HFF-Myc (cell line): ENCODE results near the gene PRDM16.

Experiments used
- DNase-seq: peaks from one replicate; pipeline ENCODE4 v3.0.0-alpha.2; 2011; ENCODE audit warnings: low read depth; ENCODE audit errors: extremely low read depth
- H3K4me3 ChIP-seq: replicated peaks from 2 replicates; pipeline ENCODE4 v1.5.1; 2011; ENCODE audit warnings: low read depth, mild to moderate bottlenecking, control low read depth, low read length
- TF ChIP-seq, protein P1 (sequence below): IDR thresholded peaks from 2 replicates; pipeline ENCODE4 v1.5.1; 2012; ENCODE audit warnings: mild to moderate bottlenecking, low read depth, low read length, control low read depth; ENCODE audit errors: missing control alignments

PRDM16 gene

DNA sequence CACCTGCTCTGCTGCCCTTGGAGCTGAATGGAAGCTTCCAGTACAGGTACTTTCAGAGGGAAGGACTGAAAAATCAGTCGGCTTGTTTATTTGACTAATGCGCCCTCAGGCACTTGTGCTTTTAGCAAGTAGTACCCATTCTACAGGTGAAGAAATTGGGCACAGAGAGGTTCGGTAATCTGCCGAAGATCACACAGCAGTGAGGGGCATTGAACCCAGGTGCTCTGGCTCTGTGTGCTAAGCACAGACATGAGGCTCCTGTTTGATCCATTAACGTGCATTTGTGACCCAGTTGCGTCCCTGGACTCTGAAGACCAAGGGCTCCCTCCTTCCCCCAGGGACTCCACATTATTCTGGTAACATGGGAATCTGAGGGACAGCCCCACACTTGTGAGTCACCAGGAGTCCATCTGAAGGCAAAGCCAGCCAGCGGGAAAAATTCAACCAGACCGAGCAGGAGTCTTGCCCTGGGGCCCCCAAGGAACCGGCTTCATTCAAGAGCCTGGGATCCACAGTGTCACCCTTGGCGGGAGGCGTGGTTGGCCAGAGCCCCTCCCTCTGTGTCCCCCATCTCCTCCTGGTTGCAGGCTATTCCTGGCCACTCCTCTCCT lies 193.1 kb downstream of the PRDM16 start:
- TF ChIP-seq, protein P1, sequence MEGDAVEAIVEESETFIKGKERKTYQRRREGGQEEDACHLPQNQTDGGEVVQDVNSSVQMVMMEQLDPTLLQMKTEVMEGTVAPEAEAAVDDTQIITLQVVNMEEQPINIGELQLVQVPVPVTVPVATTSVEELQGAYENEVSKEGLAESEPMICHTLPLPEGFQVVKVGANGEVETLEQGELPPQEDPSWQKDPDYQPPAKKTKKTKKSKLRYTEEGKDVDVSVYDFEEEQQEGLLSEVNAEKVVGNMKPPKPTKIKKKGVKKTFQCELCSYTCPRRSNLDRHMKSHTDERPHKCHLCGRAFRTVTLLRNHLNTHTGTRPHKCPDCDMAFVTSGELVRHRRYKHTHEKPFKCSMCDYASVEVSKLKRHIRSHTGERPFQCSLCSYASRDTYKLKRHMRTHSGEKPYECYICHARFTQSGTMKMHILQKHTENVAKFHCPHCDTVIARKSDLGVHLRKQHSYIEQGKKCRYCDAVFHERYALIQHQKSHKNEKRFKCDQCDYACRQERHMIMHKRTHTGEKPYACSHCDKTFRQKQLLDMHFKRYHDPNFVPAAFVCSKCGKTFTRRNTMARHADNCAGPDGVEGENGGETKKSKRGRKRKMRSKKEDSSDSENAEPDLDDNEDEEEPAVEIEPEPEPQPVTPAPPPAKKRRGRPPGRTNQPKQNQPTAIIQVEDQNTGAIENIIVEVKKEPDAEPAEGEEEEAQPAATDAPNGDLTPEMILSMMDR = no peak
- DNase-seq = no peak
- no peak overlapping the region for H3K4me3 ChIP-seq

DNA sequence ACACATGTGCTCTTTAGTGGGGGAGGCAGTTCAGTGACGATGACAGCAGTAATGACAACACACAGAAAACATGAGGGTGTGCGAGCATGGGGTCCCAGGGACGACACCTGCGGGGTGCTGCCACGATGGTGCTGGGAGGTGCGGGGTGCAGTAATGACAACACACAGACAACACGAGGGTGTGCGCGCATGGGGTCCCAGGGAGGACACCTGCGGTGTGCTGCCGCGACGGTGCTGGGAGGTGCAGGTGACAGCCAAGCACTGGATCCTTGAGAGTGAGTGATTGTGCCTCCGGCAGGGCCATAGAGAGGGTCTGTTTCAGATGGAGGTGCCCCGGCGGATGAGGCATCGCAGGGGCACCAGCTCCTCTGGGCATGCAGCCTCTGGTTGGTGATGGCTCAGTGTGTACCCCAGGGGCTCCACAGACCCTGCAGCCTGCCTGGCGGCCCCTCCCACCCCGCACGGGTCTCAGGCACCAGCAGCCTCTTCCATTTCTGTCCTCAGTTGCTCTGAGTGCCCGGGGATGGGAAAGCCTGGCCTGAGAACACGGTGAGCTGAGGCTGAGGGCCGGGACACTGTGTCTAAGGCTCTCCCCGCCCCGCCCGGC lies 193.8 kb downstream of the PRDM16 start:
- H3K4me3 ChIP-seq = no peak overlapping the region
- no peak for DNase-seq
- TF ChIP-seq, protein P1 = no peak

DNA sequence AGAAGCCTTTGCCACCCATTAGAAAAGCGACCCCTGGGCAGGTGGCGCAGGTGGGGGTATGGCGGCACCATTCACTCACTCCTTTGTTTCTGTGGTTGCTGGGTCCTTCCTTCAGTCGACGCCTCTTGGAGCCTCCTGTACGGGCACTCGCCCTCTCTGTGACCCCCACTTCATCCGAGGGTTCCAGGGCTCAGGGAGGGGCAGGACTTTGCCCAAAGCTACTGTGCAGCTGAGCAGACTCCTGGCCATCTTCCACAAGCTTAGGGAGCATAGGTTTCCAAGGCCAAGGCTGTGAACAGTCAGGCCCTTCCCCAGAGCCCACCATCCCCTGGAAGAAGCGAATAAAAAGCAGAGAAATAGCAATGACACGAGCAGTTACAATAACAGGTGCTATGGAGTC lies 194.8 kb downstream of the PRDM16 start:
- no peak for DNase-seq
- H3K4me3 ChIP-seq = no peak overlapping the region
- TF ChIP-seq, protein P1 = no peak

DNA sequence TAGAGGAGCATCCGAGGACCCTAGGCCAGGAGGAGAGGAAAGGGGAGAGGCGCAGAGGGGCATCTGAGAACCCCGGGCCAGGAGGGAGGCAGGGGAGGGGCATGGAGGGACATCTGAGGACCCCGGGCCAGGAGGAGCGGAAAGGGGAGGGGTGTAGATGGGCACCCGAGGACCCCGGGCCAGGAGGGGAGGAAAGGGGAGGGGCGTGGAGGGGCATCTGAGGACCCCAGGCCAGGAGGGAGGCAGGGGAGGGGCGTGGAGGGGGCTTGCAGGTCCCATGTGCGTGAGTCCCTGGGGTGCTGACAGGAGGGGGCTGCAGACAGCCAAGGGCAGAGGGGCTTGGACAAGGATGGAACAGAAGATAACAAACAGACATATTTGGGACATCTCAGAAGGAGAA lies 195.5 kb downstream of the PRDM16 start:
- TF ChIP-seq, protein P1 = no peak
- no peak for DNase-seq
- H3K4me3 ChIP-seq = no peak overlapping the region

DNA sequence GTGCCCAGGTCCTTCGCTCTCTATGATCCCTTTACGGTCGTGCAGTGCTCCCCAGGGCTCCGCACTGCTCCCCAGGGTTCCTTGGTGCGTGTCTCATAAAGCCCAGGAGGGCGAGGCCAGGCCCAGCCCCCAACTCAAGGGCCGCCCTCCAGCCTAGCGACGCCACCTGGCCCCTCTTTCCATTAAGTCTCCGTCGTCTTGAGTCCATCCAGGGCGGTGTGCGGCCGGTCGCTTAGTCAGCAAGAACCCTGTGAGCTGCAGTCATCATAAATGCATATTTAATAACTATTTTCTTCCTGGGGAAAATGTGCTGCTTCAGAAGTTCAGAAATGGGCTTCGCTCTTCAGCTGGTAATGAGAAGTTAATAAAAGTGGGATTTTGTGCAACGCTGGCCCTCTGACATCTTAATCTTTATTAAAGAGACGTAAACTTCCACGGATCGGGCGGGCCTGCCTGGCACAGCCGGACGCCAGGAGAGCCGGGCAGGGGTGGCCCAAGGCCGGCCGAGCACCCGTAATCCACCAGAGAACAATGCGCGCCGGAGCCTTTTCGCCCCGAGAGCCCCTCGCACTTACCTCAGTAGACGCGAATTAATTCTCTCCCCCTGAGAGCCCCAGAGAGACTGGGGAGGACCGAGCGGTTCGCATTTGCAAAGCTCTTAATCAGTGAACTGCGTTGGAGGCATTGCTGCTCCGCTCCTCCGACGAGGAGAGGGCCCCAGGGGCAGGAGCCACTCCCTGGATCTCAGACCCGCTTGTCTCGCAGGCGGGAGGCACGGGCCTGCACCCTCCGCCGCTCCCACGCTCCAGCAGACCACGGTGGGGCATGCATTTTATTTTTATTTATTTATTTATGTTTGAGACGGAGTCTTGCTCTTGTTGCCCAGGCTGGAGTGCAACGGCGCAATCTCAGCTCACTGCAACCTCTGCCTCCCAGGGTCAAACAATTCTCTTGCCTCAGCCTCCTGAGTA lies 197.1 kb downstream of the PRDM16 start:
- TF ChIP-seq, protein P1 = no peak
- no peak for DNase-seq
- H3K4me3 ChIP-seq = no peak overlapping the region

DNA sequence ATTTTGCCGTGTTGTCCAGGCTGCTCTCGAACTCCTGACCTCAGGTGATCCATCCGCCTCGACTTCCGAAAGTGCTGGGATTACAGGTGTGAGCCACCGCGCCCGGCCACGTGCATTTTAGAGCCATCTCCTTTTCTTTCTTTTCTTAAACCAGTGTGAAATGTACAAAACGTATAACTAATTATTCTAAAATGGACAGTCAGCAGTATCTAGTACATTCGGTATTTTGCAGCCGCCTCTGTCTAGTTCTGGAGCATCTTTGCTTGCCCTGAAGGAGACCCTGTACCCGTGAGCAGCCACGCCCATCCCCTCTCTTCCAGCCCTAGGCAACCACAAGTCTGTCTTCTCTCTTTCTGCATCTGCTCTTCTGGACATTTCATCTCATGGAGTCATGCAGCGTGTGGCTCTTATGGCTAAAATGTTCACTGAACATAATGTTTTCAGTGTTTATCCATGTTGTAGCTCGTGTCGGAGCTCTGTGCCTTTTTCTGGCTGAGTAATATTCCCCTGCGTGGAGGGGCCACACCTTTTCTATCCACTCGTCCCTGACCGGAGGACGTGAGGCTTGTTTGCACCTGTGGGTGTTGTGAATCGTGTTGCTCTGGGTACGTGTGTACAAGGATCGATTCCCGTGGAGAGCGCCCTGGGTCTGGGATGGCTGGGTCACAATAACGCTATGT lies 198.0 kb downstream of the PRDM16 start:
- no peak for DNase-seq
- TF ChIP-seq, protein P1 = no peak
- H3K4me3 ChIP-seq = no peak overlapping the region
